OCI-LY3 (cell line): Measurements from ENCODE around the gene LRBA.

Experiments used
- CTCF ChIP-seq: fragments of 200-600, 300-600 bp; sonication (generic); IDR thresholded peaks from 2 replicates; pipeline ENCODE4 v1.5.1; 2014; ENCODE audit warnings: antibody characterized with exemption, low read length, low read depth
- EZH2phosphoT487 ChIP-seq: fragments of 200-600 bp; shearing (Covaris generic); IDR thresholded peaks from 2 replicates; pipeline ENCODE4 v1.6.1; 2018; ENCODE audit warnings: antibody characterized with exemption, mixed run types, low read depth

GRCh38 chr4:150280081-150280895 is 734.8 kb downstream of the LRBA start:
- TF ChIP-seq CTCF (no peak), EZH2phosphoT487 (no peak)
